GM18498 (cell line): ENCODE measurements around the gene EXOC7.
"Not testable (repeated sequence)": the region's sequence is repeated elsewhere in the genome, so short reads cannot be mapped to it uniquely, and the experiment has no call there.

Experiments used
- ATAC-seq: cut with Tn5 transposase; IDR thresholded peaks from one replicate; pipeline ENCODE4 v1.9.1; 2021; ENCODE audit warnings: mild to moderate bottlenecking, moderate library complexity; ENCODE audit not compliant: unreplicated experiment

EXOC7 gene

GRCh38 chr17:76076146-76076764 is 27.3 kb downstream of the EXOC7 start:
- no peak for ATAC-seq

DNA sequence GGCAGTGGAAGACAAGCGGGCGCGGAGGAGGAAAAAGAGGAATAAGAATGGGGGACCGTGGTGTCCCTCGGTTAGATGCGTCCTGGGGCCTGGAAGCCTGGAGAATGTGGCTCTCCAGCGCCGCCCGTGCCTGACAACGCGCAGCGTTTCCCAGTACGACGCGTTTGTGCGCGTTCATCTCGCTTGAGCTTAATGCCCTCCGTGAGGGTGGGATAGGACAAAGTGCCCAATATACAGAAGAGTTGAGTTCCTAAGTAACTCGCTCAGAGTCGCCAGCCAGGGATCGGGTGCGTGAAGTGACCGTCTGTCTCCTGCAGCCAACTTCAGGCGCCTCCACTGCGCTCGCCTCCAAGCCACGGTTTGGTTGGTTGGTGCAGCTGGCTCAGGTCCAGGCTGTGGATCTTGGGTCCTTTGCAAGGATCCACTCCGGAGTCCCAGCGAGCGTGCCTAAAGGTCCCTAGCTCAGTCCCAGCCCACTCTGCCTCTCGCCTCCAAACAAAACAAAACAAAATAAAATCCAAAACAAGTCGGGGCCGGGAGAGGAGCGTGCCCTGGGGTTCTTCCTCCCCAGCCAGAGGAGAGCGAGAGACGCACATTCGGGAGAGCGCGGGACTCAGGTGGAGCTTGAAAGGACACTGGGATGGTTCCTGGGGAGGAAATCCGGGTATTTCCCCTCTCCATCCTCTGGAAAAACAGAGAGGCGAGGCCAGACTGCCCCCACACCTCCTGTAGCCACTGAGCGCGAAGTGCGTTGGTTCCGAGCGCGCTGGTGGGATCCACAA is 28.0 kb downstream of the EXOC7 start:
- ATAC-seq, result no peak

DNA sequence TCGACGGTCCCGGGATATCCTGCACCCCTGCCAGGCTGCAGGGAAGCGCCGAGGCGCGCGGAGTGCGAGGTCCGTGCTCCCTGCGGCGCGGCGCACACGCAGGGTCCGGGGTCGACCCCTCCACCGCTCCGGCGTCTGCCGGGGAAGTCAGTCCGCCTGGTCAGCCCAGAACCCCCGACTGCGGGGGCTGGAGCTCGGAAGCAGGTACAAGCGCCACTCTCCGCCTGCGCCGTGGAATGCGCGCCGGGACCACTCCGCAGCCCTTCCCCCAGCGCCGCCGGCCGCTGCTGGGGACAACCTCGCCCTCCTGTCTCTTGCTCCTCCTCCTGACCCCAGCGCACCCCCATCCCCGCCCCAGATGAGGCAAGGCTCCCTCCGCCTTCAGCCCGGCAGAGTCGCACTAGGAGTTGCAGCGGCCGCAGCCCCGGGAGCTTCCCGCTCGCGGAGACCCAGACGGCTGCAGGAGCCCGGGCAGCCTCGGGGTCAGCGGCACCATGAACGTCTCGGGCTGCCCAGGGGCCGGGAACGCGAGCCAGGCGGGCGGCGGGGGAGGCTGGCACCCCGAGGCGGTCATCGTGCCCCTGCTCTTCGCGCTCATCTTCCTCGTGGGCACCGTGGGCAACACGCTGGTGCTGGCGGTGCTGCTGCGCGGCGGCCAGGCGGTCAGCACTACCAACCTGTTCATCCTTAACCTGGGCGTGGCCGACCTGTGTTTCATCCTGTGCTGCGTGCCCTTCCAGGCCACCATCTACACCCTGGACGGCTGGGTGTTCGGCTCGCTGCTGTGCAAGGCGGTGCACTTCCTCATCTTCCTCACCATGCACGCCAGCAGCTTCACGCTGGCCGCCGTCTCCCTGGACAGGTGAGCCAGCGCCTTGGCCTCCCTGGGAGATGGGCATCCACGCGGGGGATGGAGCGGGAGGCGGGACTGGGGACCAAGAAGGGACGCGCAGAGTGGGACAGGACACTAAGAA is 28.9 kb downstream of the EXOC7 start, which contains the start of gene GALR2:
GALR2 (plus strand) TSS at position 392 of the 974 bp plus-strand sequence; CDS start at position 495, 103 bp downstream.
- ATAC-seq, result no peak

- peak; percentile 94 for ATAC-seq
Measured at GRCh38 chr17:76072148-76072858, 31.3 kb downstream of the EXOC7 start, which contains the start of gene SRP68. SRP68 (minus strand) TSS chr17:76072517; CDS start chr17:76072491, 26 bp downstream.

DNA sequence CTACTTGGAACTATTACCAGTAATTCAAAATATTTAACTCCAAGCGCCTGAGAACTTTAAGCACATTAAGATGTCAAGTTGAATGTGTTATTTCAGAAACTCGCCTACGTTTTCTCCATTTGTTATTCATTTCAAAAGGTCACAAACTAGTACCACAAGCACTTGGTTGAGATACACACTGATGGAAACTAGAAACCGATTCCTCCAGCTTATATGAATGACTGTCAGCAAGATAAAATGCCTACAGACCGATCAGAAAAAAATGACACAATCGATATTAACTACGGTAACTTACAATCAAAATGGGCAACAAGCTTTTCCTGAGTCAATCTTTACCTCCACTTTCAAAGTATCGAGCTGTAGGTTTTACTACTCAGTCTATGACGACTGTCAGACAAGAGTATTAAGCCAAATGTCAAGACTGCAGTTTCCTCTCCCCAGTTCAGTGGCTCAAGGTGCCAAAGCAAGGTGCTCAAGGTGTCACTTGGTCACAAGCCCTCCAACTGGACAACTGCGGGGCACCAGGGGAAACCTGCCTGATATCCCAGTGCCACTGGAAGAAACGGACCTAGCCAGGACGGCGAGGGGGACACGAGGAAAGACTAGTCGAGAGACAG is 31.9 kb downstream of the EXOC7 start:
- peak; percentile 2 for ATAC-seq

- ATAC-seq, result no peak
Measured at GRCh38 chr17:76065775-76066174, 37.8 kb downstream of the EXOC7 start.

DNA sequence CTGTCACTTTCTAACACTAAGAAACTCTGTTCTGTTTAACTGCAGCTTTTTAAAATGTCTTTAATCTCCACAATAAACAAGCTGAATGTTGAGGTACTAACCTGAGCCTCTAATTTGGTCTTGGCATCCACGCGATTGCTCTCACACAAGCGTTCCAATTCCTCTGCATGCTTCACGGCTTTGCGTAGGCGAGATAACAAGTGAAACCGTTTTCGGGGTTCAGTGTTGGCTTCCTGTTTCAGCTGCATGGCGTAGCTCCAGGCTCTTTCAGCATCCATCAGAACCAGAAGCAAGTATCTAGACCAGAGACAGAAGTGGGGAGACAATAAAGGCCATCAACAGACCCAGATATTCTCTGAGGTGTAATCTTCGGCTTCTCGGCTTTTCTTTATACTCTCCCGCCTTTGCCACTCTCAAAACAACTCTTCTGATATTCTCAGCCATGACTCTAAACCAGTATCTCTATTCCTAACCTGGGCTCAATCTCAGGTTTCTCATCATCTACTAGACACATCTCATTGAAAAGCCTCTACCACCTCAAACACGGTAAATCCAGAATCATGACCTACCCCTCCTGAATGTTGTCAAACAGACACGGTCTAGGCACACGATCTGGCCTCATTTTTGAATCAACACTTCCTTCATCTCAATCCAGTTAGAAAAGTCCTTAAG is 39.6 kb downstream of the EXOC7 start:
- ATAC-seq, result no peak

DNA sequence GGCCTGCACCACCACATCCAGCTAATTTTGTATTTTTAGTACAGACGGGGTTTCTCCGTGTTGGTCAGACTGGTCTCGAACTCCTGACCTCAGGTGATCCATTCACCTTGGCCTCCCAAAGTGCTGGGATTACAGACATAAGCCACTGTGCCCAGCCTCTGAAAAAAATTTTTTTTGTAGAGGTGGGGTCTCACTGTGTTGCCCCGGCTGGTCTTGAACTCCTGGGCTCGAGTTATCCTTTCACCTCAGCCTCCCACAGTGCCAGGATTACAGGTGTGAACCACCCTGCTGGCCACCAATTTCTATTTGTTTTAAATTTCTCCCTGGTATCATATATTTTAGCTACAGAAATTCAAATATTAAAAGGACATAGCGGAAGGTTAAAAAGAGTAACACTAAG is 45.3 kb downstream of the EXOC7 start:
- ATAC-seq, result not testable (repeated sequence)

DNA sequence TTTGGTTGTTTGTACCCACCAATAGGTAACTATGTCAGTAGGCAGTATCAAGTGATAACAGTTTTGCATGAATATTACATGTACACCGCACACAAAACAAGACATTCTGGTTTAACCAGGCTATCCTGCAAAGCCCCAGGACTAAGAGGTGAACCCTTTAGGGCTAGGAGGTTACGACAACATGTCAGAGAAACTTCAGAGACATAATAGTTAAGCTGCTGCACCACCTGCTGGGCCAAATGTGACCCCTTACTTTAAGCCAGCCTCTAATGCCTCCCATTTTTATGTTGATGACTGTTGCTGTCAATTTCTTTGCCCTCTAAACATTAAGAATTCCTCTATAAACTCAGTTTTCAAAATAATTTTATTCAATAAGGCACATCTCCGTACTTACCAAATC is 46.7 kb downstream of the EXOC7 start:
- ATAC-seq, result no peak

GRCh38 chr17:76054112-76054476 is 49.5 kb downstream of the EXOC7 start:
- no peak for ATAC-seq

- no peak for ATAC-seq
Measured at GRCh38 chr17:76053246-76054111, 50.1 kb downstream of the EXOC7 start.

GRCh38 chr17:76051561-76051960 is 52.0 kb downstream of the EXOC7 start:
- ATAC-seq, result no peak

DNA sequence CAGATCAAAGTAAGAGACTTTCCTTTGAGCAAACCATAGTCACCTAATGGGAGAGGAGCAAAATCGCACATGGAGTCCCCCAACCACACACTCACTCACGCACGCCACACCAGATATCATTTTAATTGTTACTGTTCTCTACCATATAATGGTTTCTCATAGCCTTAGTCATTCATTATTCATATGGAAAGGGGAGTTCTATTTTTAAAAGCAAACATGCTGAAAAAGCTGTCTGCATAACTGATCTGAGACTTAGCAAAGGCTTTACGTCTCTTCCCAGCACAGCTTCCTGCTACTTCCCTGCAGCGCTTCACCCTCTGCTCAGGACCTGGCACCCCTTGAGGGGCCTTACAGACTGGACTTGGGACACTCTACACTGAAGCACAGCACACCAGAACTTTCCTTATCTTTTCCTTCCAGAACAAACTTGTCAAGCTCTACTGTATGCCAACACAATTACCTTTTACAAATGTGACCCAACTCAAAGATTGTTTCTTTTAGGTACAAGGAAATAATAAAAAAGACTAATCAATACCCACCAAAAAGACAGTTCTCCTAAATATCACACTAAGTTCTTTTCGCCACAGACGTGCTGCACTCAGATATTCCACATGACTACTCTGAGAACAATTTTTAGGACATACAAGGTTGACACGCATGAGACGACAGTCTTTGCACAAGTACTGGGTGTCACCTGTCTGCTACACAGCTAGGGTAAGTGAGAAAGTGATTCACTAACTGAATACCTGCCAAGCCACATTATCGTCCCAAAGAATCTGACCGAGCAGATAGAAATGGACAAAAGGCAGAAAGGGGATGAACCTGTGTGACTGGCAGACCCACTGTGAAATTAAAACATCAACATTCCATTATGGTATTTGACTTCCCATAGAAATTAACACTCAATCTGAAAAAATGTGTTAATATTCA is 52.8 kb downstream of the EXOC7 start:
- no peak for ATAC-seq

DNA sequence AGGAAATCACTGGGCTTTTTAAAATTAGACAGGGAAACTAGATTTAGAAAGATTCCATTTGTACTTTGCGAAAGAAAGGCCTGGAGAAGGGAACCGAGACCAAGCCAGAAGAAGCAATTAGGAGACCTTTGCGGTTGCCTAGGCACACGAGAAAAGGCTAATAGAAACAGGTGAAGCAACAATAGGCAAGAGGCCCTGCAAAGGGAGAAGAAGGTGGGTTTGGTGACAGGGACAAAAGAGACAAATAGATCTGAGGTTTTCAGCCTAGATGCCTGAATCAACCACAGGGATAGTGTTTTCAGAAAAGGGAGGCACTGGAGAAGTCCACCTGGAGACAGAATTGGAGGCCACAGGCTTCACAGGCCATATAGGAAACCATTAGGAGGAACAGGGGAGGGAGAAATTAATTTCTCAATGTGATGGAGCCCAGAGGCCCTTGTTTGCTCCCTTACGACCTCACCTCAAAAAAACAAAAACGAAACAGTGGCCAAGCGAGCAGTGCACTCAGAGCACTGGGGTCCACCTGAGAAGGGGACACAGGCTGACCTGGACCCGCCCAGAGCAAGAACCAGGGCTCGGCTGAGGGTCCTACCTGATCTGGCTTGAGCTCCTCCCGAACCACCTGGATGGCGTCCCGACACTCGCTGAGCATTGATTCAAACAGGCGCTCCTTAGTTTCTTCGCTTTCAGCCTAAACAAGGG is 53.6 kb downstream of the EXOC7 start:
- ATAC-seq, result no peak

- no peak for ATAC-seq
Measured at GRCh38 chr17:76049239-76049638, 54.3 kb downstream of the EXOC7 start.

GRCh38 chr17:76048711-76049110 is 54.9 kb downstream of the EXOC7 start:
- no peak for ATAC-seq

GRCh38 chr17:76048025-76048605 is 55.5 kb downstream of the EXOC7 start:
- ATAC-seq, result no peak
